ENCODE results near the gene SMYD3. TPM values are rescaled to one million over a fixed set of nuclear protein-coding genes. Genes with fewer than 3 reads are reported as not detected.

Gene SMYD3
- total RNA-seq, 3 donors from 2014 or later (not counting 1 experiment from before 2014, with no cell fraction given), result 43.6 to 48.0 (median 46.1) TPM

DNA sequence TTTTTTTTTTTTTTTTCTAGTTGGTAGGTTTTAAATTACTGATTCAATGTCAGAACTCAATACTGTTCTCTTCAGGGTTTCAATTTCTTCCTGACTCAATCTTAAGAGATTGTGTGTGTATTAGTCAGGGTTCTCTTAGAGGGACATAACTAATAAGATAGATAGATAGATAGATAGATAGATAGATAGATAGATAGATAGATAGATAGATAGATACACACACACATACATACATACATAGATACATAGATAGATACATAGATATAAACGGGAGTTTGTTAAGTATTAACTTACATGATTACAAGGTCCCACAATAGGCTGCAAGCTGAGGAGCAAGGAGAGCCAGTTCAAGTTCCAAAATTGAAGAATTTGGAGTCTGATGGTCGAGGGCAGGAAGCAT is 251.3 kb downstream of the SMYD3 start:
- Histone ChIP-seq H3K4me1 (ENCODE audit: control insufficient read depth, insufficient read depth, low read length) (no peaks in the 10 kb centered on the region), H3K27me3 (ENCODE audit: control insufficient read depth, insufficient read depth, low read length) (no peaks in the 10 kb centered on the region), H3K36me3 (ENCODE audit: control insufficient read depth, insufficient read depth, low read length) (no peaks in the 10 kb centered on the region), H3K27ac (ENCODE audit: low read length) (no peak overlapping the region), H3K9me3 (ENCODE audit: control insufficient read depth, insufficient read depth, low read length) (peaks cover 14% of the 10 kb centered on the region), H3K4me3 (ENCODE audit: low read length) (no peak overlapping the region)
- DNase-seq (no peak), ATAC-seq (no peak)
- H3K27me3 Mint-ChIP-seq (ENCODE audit: low read depth in 2 of 2), result no peaks in the 10 kb centered on the region
- intact Hi-C loops (cut with micrococcal nuclease), result no loop called here
- WGBS (ENCODE audit: insufficient coverage), result 93% methylated on average over 1 of the region's 2 CpGs
- no peaks in the 10 kb centered on the region for H3K4me1 Mint-ChIP-seq
- H3K27ac Mint-ChIP-seq, result no peak overlapping the region
- H3K36me3 Mint-ChIP-seq, result peaks cover 11% of the 10 kb centered on the region
- no peak for TF ChIP-seq CTCF (IDR thresholded peaks at IDR 0.05)
- H3K9me3 Mint-ChIP-seq, result peaks cover 4 to 5% of the 10 kb centered on the region in 2 donors
- H3K4me3 Mint-ChIP-seq, result no peak overlapping the region

DNA sequence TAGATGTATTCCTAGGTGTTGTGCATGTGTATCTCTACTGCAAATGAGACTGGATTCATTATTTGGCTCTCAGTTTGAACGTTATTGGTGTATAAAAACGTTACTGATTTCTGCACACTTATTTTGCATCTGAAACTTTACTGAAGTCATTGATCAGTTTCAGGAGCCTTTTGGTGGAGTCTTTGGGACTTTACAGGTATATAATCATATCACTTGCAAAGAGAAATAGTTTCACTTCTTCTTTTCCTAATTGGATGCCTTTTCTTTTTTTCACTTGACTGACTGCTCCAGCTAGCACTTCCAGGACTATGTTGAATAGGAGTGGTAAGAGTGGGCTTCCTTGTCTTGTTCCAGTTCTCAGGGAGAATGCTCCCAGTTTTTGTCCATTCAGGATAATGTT is 252.2 kb downstream of the SMYD3 start:
- Histone ChIP-seq H3K4me1 (ENCODE audit: control insufficient read depth, insufficient read depth, low read length) (no peaks in the 10 kb centered on the region), H3K27me3 (ENCODE audit: control insufficient read depth, insufficient read depth, low read length) (no peaks in the 10 kb centered on the region), H3K9me3 (ENCODE audit: control insufficient read depth, insufficient read depth, low read length) (peaks cover 9% of the 10 kb centered on the region), H3K36me3 (ENCODE audit: control insufficient read depth, insufficient read depth, low read length) (no peaks in the 10 kb centered on the region), H3K4me3 (ENCODE audit: low read length) (no peak overlapping the region), H3K27ac (ENCODE audit: low read length) (no peak overlapping the region)
- no peak for DNase-seq
- Mint-ChIP-seq H3K4me3 (no peak overlapping the region), H3K27me3 (ENCODE audit: low read depth in 2 of 2) (no peaks in the 10 kb centered on the region), H3K36me3 (peaks cover 11% of the 10 kb centered on the region), H3K27ac (no peak overlapping the region), H3K4me1 (no peaks in the 10 kb centered on the region), H3K9me3 (peaks cover 4 to 5% of the 10 kb centered on the region in 2 donors)
- WGBS (ENCODE audit: insufficient coverage), result 100% methylated on average over 1 of the region's 2 CpGs
- intact Hi-C loops (cut with micrococcal nuclease), result no loop called here
- no peak for ATAC-seq
- no peak for TF ChIP-seq CTCF (IDR thresholded peaks at IDR 0.05)

- H3K27ac Mint-ChIP-seq, result no peak overlapping the region
- ATAC-seq (no peak), DNase-seq (no peak)
- WGBS (ENCODE audit: insufficient coverage), result no CpG with 5 or more reads among the region's 1 CpG
- H3K36me3 Mint-ChIP-seq, result peaks cover 6% of the 10 kb centered on the region
- H3K36me3 ChIP-seq (ENCODE audit: control insufficient read depth, insufficient read depth, low read length), result no peaks in the 10 kb centered on the region
- H3K4me3 ChIP-seq (ENCODE audit: low read length), result no peak overlapping the region
- H3K4me1 Mint-ChIP-seq, result no peaks in the 10 kb centered on the region
- H3K4me3 Mint-ChIP-seq, result no peak overlapping the region
- no peak overlapping the region for H3K27ac ChIP-seq (ENCODE audit: low read length)
- H3K27me3 Mint-ChIP-seq (ENCODE audit: low read depth in 2 of 2), result no peaks in the 10 kb centered on the region
- H3K4me1 ChIP-seq (ENCODE audit: control insufficient read depth, insufficient read depth, low read length), result no peaks in the 10 kb centered on the region
- no peak for TF ChIP-seq CTCF (IDR thresholded peaks at IDR 0.05)
- H3K9me3 ChIP-seq (ENCODE audit: control insufficient read depth, insufficient read depth, low read length), result no peaks in the 10 kb centered on the region
- H3K9me3 Mint-ChIP-seq, result no peaks in the 10 kb centered on the region
- intact Hi-C loops (cut with micrococcal nuclease), result no loop called here
- H3K27me3 ChIP-seq (ENCODE audit: control insufficient read depth, insufficient read depth, low read length), result no peaks in the 10 kb centered on the region
These were observed 260.6 kb downstream of the SMYD3 start for GRCh38 chr1:246246430-246246829.

- H3K36me3 ChIP-seq (ENCODE audit: control insufficient read depth, insufficient read depth, low read length), result no peaks in the 10 kb centered on the region
- H3K27ac ChIP-seq (ENCODE audit: low read length), result no peak overlapping the region
- H3K9me3 ChIP-seq (ENCODE audit: control insufficient read depth, insufficient read depth, low read length), result no peaks in the 10 kb centered on the region
- Mint-ChIP-seq H3K9me3 (peaks cover 0 to 2% of the 10 kb centered on the region in 2 donors), H3K27ac (no peak overlapping the region), H3K27me3 (ENCODE audit: low read depth in 2 of 2) (no peaks in the 10 kb centered on the region), H3K4me3 (no peak overlapping the region), H3K36me3 (peaks cover 6% of the 10 kb centered on the region), H3K4me1 (no peaks in the 10 kb centered on the region)
- ATAC-seq (no peak), DNase-seq (no peak)
- no peak overlapping the region for H3K4me3 ChIP-seq (ENCODE audit: low read length)
- WGBS (ENCODE audit: insufficient coverage), result no CpG with 5 or more reads among the region's 1 CpG
- no peak for TF ChIP-seq CTCF (IDR thresholded peaks at IDR 0.05)
- no peaks in the 10 kb centered on the region for H3K4me1 ChIP-seq (ENCODE audit: control insufficient read depth, insufficient read depth, low read length)
- intact Hi-C loops (cut with micrococcal nuclease), result no loop called here
- no peaks in the 10 kb centered on the region for H3K27me3 ChIP-seq (ENCODE audit: control insufficient read depth, insufficient read depth, low read length)
These were observed 261.5 kb downstream of the SMYD3 start for GRCh38 chr1:246245541-246245940.

All from natural killer cell (primary cell).